ENCODE measurements around the gene MYO3B. TPM values are rescaled to one million over a fixed set of nuclear protein-coding genes. Genes with fewer than 3 reads are reported as not detected.

Gene MYO3B
- polyA plus RNA-seq, 1 of the 3 experiments (the other 2 are of a cell fraction): not detected

DNA sequence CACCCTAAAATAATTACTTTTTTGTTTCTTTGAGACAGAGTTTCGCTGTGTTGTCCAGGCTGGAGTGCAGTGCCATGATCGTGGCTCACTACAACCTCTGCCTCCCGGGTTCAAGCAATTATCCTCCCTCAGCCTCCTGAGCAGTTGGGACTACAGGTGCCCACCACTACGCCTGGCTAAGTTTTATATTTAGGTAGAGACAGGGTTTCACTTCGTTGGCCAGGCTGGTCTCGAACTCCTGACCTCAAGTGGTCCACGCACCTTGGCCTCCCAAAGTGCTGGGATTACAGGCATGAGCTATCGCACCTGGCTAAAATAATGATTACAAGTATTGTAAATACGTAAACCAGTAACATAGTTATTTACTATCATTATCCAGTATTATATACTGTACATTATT lies 279.8 kb downstream of the MYO3B start:
- no peak overlapping the region for H3K4me3 ChIP-seq (ENCODE audit: low read depth in 2 of 2, low read length in 1 of 2)
- ChIA-PET POLR2A (no interaction called here), CTCF (interaction anchor here (1.1 to 1.3 kb wide), 3 partner anchors 49 to 355 kb away, joined by 3 to 5 read pairs (median 4); no protein-coding TSS in a partner anchor)
- no peaks in the 10 kb centered on the region for H3K36me3 ChIP-seq (replicated peaks in 1 of 2; ENCODE audit: control insufficient read depth in 1 of 2, insufficient read depth in 2 of 2, low read length in 1 of 2)
- no peaks in the 10 kb centered on the region for H3K9me2 ChIP-seq
- H3K4me2 ChIP-seq: no peak overlapping the region
- no peaks in the 10 kb centered on the region for H3K27me3 ChIP-seq (ENCODE audit: insufficient read depth)
- H3K4me1 ChIP-seq (ENCODE audit: control insufficient read depth in 1 of 2, insufficient read depth in 2 of 2, low read depth in 1 of 2, low read length in 1 of 2): no peaks in the 10 kb centered on the region
- H3K9me3 ChIP-seq: no peaks in the 10 kb centered on the region
- TF ChIP-seq, protein P1, sequence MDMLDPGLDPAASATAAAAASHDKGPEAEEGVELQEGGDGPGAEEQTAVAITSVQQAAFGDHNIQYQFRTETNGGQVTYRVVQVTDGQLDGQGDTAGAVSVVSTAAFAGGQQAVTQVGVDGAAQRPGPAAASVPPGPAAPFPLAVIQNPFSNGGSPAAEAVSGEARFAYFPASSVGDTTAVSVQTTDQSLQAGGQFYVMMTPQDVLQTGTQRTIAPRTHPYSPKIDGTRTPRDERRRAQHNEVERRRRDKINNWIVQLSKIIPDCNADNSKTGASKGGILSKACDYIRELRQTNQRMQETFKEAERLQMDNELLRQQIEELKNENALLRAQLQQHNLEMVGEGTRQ (IDR thresholded peaks at IDR 0.05; ENCODE audit: borderline replicate concordance, low read depth, low read length): no peak
- no peak for TF ChIP-seq TEAD4 (IDR thresholded peaks at IDR 0.05; ENCODE audit: borderline replicate concordance, insufficient read depth)
- TF ChIP-seq YY1 (IDR thresholded peaks at IDR 0.05; ENCODE audit: low read depth): no peak
- no peak for TF ChIP-seq ELF1 (IDR thresholded peaks at IDR 0.05)
- no peak for TF ChIP-seq RXRA (IDR thresholded peaks at IDR 0.05; ENCODE audit: borderline replicate concordance, low read depth)
- TF ChIP-seq RFX5 (IDR thresholded peaks at IDR 0.05; ENCODE audit: low read length): no peak
- no peak for TF ChIP-seq EP300 (IDR thresholded peaks at IDR 0.05; ENCODE audit: borderline replicate concordance in 1 of 2, low read depth in 1 of 2, low read length in 1 of 2)
- no peak for TF ChIP-seq GATA2 (CRISPR knock-in tag; IDR thresholded peaks at IDR 0.05)
- TF ChIP-seq EZH2phosphoT487 (IDR thresholded peaks at IDR 0.05; ENCODE audit: borderline replicate concordance, low read depth): no peak
- TF ChIP-seq, protein P2, sequence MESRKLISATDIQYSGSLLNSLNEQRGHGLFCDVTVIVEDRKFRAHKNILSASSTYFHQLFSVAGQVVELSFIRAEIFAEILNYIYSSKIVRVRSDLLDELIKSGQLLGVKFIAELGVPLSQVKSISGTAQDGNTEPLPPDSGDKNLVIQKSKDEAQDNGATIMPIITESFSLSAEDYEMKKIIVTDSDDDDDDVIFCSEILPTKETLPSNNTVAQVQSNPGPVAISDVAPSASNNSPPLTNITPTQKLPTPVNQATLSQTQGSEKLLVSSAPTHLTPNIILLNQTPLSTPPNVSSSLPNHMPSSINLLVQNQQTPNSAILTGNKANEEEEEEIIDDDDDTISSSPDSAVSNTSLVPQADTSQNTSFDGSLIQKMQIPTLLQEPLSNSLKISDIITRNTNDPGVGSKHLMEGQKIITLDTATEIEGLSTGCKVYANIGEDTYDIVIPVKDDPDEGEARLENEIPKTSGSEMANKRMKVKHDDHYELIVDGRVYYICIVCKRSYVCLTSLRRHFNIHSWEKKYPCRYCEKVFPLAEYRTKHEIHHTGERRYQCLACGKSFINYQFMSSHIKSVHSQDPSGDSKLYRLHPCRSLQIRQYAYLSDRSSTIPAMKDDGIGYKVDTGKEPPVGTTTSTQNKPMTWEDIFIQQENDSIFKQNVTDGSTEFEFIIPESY (IDR thresholded peaks at IDR 0.05; ENCODE audit: borderline replicate concordance, low read depth): no peak
- TF ChIP-seq TCF12 (IDR thresholded peaks at IDR 0.05): no peak
- TF ChIP-seq POLR2AphosphoS5 (IDR thresholded peaks at IDR 0.05; ENCODE audit: low read depth, low read length): no peak
- TF ChIP-seq RAD21 (IDR thresholded peaks at IDR 0.05; ENCODE audit: low read length): no peak
- TF ChIP-seq, protein P3, sequence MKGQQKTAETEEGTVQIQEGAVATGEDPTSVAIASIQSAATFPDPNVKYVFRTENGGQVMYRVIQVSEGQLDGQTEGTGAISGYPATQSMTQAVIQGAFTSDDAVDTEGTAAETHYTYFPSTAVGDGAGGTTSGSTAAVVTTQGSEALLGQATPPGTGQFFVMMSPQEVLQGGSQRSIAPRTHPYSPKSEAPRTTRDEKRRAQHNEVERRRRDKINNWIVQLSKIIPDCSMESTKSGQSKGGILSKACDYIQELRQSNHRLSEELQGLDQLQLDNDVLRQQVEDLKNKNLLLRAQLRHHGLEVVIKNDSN (IDR thresholded peaks at IDR 0.05; ENCODE audit: borderline replicate concordance, low read depth): no peak
- no peak for TF ChIP-seq TAF1 (IDR thresholded peaks at IDR 0.05; ENCODE audit: borderline replicate concordance, low read depth, low read length)
- TF ChIP-seq NRF1 (IDR thresholded peaks at IDR 0.05; ENCODE audit: low read depth, low read length): no peak
- TF ChIP-seq FOXM1 (IDR thresholded peaks at IDR 0.05; ENCODE audit: low read depth): no peak
- TF ChIP-seq CHD2 (IDR thresholded peaks at IDR 0.05; ENCODE audit: low read length, partially characterized antibody): no peak
- no peaks in the 10 kb centered on the region for H4K20me1 ChIP-seq (ENCODE audit: insufficient read depth)
- WGBS (ENCODE audit: low lambda C conversion rate): 50% methylated on average over 9 of the region's 9 CpGs
- no peak overlapping the region for H3K27ac ChIP-seq (ENCODE audit: low read depth in 2 of 2, low read length in 1 of 2)
- H3F3A ChIP-seq (replicated peaks; ENCODE audit: insufficient read depth): no peaks in the 10 kb centered on the region
- no peak overlapping the region for H3K9ac ChIP-seq
- DNase-seq: no peak
- H3K79me2 ChIP-seq (ENCODE audit: insufficient read depth): no peaks in the 10 kb centered on the region
- H2AFZ ChIP-seq (ENCODE audit: low read depth): no peak overlapping the region

All from SK-N-SH (cell line).